GM21360 (cell line): ENCODE results near the gene CHKA.

ENCODE experiments used
- ATAC-seq: cut with Tn5 transposase; IDR thresholded peaks from one replicate; pipeline ENCODE4 v1.9.1; 2021; ENCODE audit warnings: mild to moderate bottlenecking, moderate library complexity; ENCODE audit not compliant: unreplicated experiment

Gene CHKA

GRCh38 chr11:68016904-68017817 lies 104.0 kb downstream of the CHKA start:
- no peak for ATAC-seq

GRCh38 chr11:68016161-68016903 lies 104.9 kb downstream of the CHKA start:
- no peak for ATAC-seq

- no peak for ATAC-seq
Observed at GRCh38 chr11:68015467-68015866, 105.7 kb downstream of the CHKA start.

GRCh38 chr11:68014947-68015447 lies 106.2 kb downstream of the CHKA start:
- no peak for ATAC-seq

GRCh38 chr11:68014157-68014946 lies 106.8 kb downstream of the CHKA start:
- no peak for ATAC-seq

- no peak for ATAC-seq
Observed at GRCh38 chr11:68013611-68014156, 107.5 kb downstream of the CHKA start.

- ATAC-seq, result no peak
Observed at GRCh38 chr11:68012843-68013610, 108.2 kb downstream of the CHKA start.

- no peak for ATAC-seq
Observed at GRCh38 chr11:68012044-68012842, 108.9 kb downstream of the CHKA start.

- ATAC-seq, result no peak
Observed at GRCh38 chr11:68011051-68011943, 109.9 kb downstream of the CHKA start.

- no peak for ATAC-seq
Observed at GRCh38 chr11:68010090-68011041, 110.8 kb downstream of the CHKA start, which contains the start of gene ALDH3B1. Gene ALDH3B1, plus strand, starts transcription at chr11:68010327. Its CDS starts 4,971 bp downstream, at chr11:68015298.

GRCh38 chr11:68009391-68010089 lies 111.6 kb downstream of the CHKA start:
- ATAC-seq, result no peak

GRCh38 chr11:68008381-68009337 lies 112.5 kb downstream of the CHKA start:
- ATAC-seq, result no peak

GRCh38 chr11:68007498-68008380 lies 113.4 kb downstream of the CHKA start:
- no peak for ATAC-seq

GRCh38 chr11:68006606-68007166 lies 114.5 kb downstream of the CHKA start:
- ATAC-seq, result no peak
